B cell (primary cell): Measurements from ENCODE around the gene MAP7D2.

Source experiments
- EZH2 ChIP-seq: IDR thresholded peaks from 2 replicates; pipeline ENCODE4 v1.6.1; 2012; ENCODE audit warnings: borderline replicate concordance, low read depth, mild to moderate bottlenecking, moderate library complexity, low read length; ENCODE audit not compliant: insufficient read depth, poor library complexity, severe bottlenecking
- TF ChIP-seq, protein P1 (sequence below): fragments of 200-600 bp; IDR thresholded peaks from one replicate; pipeline ENCODE4 v1.8.0; 2022; ENCODE audit warnings: antibody characterized with exemption, mild to moderate bottlenecking

DNA sequence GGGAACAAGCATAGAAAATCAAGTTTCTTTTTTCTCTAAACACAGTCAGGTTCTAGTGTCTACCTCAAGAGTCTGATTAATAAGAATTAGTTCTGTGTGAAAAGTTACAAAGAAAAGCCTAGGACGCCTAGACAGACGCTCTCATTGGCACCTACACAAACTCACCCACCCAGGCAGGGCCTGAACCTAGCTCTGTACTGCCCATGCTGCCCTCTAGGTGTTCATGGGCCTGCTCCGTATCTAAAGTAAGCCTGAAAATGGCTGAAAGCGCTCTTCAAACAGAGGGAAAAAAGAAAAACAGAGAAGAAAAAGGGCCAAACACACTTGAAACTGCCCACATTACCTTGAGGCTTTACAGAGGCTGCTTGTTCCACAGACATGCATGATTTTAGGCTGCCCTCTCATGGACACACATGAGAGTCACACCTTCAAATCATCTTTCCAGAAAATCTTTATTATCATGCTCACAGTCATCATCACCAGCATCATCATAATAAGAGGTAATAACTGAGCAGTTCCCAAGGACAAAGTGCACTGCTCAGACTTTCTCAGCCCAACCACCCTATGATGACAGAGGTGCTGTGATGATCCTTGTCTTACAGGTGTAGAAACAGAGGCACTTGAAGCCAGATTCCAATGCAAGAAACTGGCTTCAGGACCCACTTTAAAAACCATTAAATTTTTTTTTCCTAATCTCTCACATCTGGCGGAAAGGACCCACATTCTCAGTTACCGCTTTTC is 49.6 kb downstream of the MAP7D2 start:
- TF ChIP-seq, protein P1, sequence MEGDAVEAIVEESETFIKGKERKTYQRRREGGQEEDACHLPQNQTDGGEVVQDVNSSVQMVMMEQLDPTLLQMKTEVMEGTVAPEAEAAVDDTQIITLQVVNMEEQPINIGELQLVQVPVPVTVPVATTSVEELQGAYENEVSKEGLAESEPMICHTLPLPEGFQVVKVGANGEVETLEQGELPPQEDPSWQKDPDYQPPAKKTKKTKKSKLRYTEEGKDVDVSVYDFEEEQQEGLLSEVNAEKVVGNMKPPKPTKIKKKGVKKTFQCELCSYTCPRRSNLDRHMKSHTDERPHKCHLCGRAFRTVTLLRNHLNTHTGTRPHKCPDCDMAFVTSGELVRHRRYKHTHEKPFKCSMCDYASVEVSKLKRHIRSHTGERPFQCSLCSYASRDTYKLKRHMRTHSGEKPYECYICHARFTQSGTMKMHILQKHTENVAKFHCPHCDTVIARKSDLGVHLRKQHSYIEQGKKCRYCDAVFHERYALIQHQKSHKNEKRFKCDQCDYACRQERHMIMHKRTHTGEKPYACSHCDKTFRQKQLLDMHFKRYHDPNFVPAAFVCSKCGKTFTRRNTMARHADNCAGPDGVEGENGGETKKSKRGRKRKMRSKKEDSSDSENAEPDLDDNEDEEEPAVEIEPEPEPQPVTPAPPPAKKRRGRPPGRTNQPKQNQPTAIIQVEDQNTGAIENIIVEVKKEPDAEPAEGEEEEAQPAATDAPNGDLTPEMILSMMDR: peak; percentile 65
- TF ChIP-seq EZH2: no peak
